Measurements from ENCODE around the gene RBM17.

The RBM17 gene

GRCh38 chr10:6103591-6103990, 14.8 kb downstream of the RBM17 start:
- TF ChIP-seq RAD21 (IDR thresholded peaks at IDR 0.05; ENCODE audit: low read depth) (no peak), NFIC (IDR thresholded peaks at IDR 0.05) (no peak), REST (IDR thresholded peaks at IDR 0.05; ENCODE audit: low read depth) (no peak), CREB1 (IDR thresholded peaks at IDR 0.05; ENCODE audit: low read depth) (no peak), USF1 (IDR thresholded peaks at IDR 0.05) (no peak), FOXM1 (IDR thresholded peaks at IDR 0.05; ENCODE audit: borderline replicate concordance, low read depth) (no peak), CEBPB (IDR thresholded peaks at IDR 0.05) (no peak), YY1 (IDR thresholded peaks at IDR 0.05; ENCODE audit: low read depth) (no peak), TEAD4 (IDR thresholded peaks at IDR 0.05) (no peak), EGR1 (IDR thresholded peaks at IDR 0.05) (no peak), ZBTB7A (IDR thresholded peaks at IDR 0.05; ENCODE audit: low read depth) (no peak), EP300 (IDR thresholded peaks at IDR 0.05; ENCODE audit: borderline replicate concordance) (no peak), TAF1 (IDR thresholded peaks at IDR 0.05; ENCODE audit: low read depth) (no peak), MAX (IDR thresholded peaks at IDR 0.05) (no peak), TCF12 (IDR thresholded peaks at IDR 0.05; ENCODE audit: low read depth) (no peak)

- TF ChIP-seq CREB1 (IDR thresholded peaks at IDR 0.05; ENCODE audit: low read depth), result no peak
- no peak for TF ChIP-seq MAX (IDR thresholded peaks at IDR 0.05)
- no peak for TF ChIP-seq USF1 (IDR thresholded peaks at IDR 0.05)
- TF ChIP-seq FOXM1 (IDR thresholded peaks at IDR 0.05; ENCODE audit: borderline replicate concordance, low read depth), result no peak
- no peak for TF ChIP-seq TCF12 (IDR thresholded peaks at IDR 0.05; ENCODE audit: low read depth)
- TF ChIP-seq ZBTB7A (IDR thresholded peaks at IDR 0.05; ENCODE audit: low read depth), result no peak
- TF ChIP-seq TAF1 (IDR thresholded peaks at IDR 0.05; ENCODE audit: low read depth), result no peak
- no peak for TF ChIP-seq EP300 (IDR thresholded peaks at IDR 0.05; ENCODE audit: borderline replicate concordance)
- TF ChIP-seq TEAD4 (IDR thresholded peaks at IDR 0.05), result no peak
- no peak for TF ChIP-seq EGR1 (IDR thresholded peaks at IDR 0.05)
- TF ChIP-seq REST (IDR thresholded peaks at IDR 0.05; ENCODE audit: low read depth), result no peak
- no peak for TF ChIP-seq RAD21 (IDR thresholded peaks at IDR 0.05; ENCODE audit: low read depth)
- TF ChIP-seq CEBPB (IDR thresholded peaks at IDR 0.05), result no peak
- TF ChIP-seq YY1 (IDR thresholded peaks at IDR 0.05; ENCODE audit: low read depth), result no peak
- no peak for TF ChIP-seq NFIC (IDR thresholded peaks at IDR 0.05)
Measured at GRCh38 chr10:6108072-6108471, 19.2 kb downstream of the RBM17 start.

- TF ChIP-seq RAD21 (IDR thresholded peaks at IDR 0.05; ENCODE audit: low read depth) (peak; percentile 63), TCF12 (IDR thresholded peaks at IDR 0.05; ENCODE audit: low read depth) (no peak)
Measured at GRCh38 chr10:6108631-6109443, 20.0 kb downstream of the RBM17 start.

GRCh38 chr10:6109444-6109775, 20.6 kb downstream of the RBM17 start:
- TF ChIP-seq CREB1 (IDR thresholded peaks at IDR 0.05; ENCODE audit: low read depth) (no peak), REST (IDR thresholded peaks at IDR 0.05; ENCODE audit: low read depth) (no peak), NFIC (IDR thresholded peaks at IDR 0.05) (no peak), TEAD4 (IDR thresholded peaks at IDR 0.05) (no peak), EGR1 (IDR thresholded peaks at IDR 0.05) (no peak), FOXM1 (IDR thresholded peaks at IDR 0.05; ENCODE audit: borderline replicate concordance, low read depth) (no peak), TCF12 (IDR thresholded peaks at IDR 0.05; ENCODE audit: low read depth) (no peak), YY1 (IDR thresholded peaks at IDR 0.05; ENCODE audit: low read depth) (no peak), EP300 (IDR thresholded peaks at IDR 0.05; ENCODE audit: borderline replicate concordance) (no peak), RAD21 (IDR thresholded peaks at IDR 0.05; ENCODE audit: low read depth) (no peak), CEBPB (IDR thresholded peaks at IDR 0.05) (no peak), USF1 (IDR thresholded peaks at IDR 0.05) (no peak), ZBTB7A (IDR thresholded peaks at IDR 0.05; ENCODE audit: low read depth) (no peak)
